ACHN (cell line): ENCODE results near the gene AKAP1.

Experiments
- DNase-seq: peaks from one replicate; pipeline ENCODE4 v3.0.0-alpha.2; 2015
- in situ Hi-C: cut with HindIII; loops from 2 replicates; pipeline ENCODE4 v1.10.0; 2017; ENCODE audit warnings: low sequenced_read_pairs, low pct_ligation_motif_present, low pct_unique_long_range_greater_than_20kb

The AKAP1 gene

DNA sequence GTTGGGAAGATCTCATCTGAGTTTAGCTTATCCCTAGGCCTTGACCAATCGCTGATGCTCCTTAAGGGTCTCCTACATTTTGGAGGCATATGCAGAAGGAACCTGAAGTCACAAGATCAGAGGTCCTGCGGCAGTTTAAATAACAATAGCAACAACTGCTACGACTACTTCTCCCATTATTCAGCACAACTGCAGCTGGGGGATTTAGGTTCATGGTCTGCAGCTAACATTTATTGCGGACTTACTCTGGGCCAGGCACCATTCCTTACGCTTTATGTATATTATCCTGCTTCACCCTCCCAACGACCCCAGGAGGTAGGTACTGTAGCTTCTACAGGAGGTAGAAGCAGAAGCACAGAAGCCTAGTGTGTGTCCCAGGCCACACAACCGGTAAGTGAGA, 59.5 kb downstream of the AKAP1 start:
- in situ Hi-C loops = no loop called here
- no peak for DNase-seq

DNA sequence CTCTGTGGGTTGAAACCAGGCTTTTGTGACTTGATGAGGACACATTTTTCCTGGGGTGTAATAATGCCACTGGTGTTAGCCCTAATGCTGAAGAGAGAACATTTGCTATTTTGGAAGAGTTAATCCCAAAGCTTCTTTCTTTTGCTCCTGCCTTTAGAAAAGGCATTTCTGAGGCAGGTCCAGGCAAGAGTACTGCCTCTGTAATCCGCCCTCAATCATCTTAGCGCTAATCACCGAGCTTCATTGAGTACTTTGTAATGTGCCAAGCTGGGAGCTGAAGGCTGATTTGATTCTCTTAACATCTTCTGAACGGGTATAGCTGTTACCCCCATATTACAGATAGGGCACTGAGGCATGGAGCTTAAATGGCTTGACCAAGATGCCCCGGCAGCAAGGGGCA, 60.3 kb downstream of the AKAP1 start:
- no peak for DNase-seq
- in situ Hi-C loops = no loop called here

DNA sequence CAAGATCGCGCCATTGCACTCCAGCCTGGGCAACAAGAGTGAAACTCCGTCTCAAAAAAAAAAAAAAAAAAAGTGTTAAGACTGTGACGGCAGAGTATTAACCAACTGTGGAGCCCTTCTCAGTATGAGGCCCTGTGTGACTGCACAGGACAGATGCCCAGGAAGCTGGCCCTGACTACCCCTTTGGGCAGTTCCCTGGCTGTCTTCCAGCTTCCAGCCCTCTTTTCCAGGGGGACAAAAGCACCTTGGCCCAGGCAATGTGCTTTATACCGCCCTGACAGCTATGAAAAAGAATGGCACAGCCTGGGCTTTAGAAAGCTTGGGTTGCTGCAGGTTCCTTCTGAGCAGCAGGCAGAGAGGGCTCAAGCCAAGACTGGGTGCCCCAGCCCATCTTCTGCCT, 61.2 kb downstream of the AKAP1 start:
- no peak for DNase-seq
- in situ Hi-C loops = no loop called here

DNA sequence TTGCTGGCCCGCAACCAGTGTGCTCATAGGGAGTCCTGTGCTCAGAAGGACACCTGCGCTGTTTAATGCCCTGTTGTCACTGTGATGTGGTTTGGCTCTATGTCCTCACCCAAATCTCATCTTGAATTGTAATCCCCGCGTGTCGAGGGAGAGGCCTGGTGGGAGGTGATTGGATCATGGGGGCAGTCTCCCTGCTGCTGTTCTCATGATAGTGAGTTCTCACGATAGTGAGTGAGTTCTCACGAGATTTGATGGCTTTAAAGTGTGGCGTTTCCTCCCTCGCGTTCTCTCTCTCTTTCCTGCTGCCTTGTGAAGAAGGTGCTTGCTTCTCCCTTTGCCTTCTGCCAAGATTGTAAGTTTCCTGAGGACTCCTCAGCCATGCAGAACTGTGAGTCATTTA, 66.8 kb downstream of the AKAP1 start:
- in situ Hi-C loops = no loop called here
- no peak for DNase-seq

DNA sequence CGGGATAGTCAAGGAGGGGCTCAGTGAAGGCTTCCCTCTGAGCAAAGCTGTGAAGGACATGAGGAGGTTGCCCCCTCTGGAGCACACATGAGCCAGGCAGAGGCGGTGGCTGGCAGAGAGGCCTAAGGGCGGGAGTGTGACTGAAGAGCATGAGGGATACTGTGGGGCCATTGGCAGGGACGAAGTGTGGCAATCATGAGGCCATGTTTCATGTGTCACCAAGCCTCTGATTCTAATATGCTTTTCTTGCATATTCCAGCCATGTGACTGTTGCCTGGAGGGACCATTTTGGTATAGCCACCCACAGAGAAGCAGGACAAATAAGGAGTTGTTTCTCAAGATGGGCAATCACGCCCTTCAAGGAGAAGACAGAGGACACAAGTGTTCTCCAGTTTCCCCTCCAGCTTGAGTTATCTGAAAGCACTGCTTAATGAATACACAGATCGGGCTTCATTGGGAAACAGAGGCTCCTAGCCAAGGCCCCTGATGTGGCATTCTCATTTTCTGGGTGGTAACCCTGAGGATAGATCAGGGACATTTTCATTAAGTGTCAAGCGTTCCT, 68.0 kb downstream of the AKAP1 start:
- in situ Hi-C loops = no loop called here
- DNase-seq = no peak

DNA sequence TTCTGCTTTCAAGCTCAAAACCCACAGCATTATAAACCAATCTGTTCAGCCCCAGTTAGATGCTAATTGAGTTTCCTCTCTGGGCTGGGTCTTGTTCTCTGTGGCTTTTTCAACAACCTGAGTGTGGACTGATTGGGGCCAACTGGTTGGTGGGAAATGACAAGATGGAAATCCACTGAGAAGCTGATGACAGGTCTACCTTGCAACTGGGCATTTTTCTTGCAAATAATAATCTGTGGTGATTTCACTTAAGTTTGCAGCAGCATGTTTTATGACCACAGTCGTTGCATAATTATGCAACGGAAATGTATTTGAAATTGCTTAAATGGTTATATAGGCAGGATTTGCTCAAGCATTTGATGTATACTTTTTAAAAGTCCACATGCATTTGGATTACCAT, 69.9 kb downstream of the AKAP1 start:
- DNase-seq = no peak
- in situ Hi-C loops = no loop called here

DNA sequence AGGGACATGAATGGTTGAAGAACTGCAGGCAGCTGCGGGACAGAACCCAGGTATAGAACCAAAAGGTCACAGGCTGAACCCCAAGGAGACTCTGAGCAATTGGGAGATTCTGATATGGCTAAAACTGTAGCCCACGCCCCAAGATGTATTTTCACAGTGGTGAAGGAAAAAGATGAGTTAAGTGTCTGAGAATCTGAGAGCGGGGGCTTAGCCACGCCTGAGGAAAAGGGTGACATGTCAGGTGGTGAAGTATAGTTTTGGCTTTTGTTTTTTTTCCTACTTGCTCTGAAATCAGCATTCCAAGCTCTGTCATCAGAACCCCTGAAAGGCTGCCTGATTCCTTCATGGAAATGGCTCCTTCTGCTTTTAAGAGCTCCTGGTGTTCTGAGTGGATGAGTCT, 73.3 kb downstream of the AKAP1 start:
- in situ Hi-C loops = no loop called here
- no peak for DNase-seq

DNA sequence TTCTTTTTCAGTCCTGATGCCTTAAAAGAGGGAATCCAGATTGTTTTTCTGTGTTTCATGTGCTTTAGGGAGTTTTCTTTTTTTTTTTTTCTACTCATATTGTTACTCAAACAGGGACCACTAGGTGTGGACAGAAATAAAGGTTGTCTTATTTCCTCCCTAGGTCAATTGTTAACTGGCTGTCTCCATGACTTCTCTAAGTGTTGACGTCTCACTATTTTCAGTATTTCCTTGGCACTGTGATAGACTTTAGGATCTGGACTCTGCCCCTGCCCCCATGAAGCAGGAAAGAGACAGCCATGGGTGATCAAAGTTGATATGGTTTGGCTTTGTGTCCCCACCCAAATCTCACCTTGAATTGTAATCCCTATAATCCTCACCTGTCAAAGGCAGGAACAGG, 73.7 kb downstream of the AKAP1 start:
- in situ Hi-C loops = no loop called here
- no peak for DNase-seq

DNA sequence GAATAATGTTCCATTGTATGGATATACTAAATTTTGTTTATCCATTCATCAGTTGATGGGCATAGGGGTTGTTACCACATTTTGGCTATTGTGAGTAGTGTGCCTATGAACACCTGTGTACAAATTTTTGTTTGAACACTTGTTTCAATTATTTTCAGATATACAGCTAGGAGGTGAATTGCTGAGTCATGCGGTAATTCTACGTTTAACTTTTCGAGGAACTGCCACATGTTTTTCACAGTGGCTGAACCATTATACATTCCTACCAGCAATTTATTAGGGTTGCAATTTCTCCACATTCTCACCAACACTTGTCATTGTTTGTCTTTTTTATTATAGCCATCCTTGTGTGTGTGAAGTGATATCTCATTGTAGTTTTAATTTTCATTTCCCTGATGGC, 75.6 kb downstream of the AKAP1 start:
- in situ Hi-C loops = no loop called here
- DNase-seq = no peak

DNA sequence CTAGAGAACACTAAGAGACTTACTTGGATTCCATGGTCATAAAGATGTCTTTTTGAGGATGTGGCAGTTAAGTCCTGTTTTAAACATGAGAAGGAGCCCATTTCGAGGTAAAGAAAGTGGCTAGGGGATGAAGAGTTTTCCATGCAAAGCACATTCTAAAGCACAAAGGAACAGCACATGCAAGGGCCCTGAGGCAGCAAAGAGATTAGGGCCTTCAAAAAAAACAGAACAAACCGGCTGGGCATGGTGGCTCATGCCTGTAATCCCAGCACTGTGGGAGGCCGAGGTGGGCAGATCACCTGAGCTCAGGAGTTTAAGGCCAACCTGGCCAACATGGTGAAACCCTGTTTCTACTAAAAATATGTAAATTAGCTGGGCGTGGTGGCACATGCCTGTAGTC, 79.8 kb downstream of the AKAP1 start:
- DNase-seq = no peak
- in situ Hi-C loops = no loop called here

DNA sequence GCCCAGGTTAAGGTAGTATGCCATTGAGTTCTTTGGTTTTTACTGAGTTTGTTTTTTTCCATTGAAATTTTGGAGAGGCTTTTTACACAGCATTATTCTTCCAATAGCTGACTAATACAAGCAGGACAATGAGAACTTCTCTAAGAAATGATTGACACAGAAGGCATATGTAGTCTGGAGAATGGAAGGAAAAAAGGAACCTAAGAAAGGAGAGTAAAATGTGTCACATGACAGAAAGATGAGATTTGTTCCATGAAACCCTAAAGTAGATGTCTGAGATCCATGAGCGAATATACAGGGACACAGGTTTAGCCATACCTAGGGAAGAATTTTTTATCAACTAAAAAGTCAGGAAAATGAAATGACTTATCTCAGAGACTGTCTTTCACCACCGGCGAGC, 80.7 kb downstream of the AKAP1 start:
- in situ Hi-C loops = no loop called here

DNA sequence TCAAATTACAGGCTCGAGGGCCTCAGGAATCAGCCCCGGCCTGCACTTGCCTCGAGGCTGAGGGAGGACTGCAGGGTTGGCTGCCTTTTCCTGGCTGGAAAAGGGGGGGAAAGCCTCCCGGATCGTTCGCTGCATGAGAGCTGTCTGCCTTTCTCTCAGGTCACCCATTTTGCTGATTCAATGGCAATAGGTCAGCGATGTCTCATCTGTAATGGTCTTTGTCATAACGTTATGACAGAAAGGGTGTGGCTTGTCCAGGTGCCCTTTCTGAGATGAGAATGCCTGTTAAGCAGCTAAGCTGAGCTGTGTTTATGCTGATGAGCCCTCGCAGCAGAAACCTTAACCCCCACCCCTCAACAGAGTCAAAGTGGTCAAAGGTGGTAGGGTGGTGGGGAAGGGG, 81.8 kb downstream of the AKAP1 start:
- DNase-seq = no peak
- in situ Hi-C loops = no loop called here

More for the DNA sequence above, 80.7 kb downstream of the AKAP1 start:
- no peak for DNase-seq

DNA sequence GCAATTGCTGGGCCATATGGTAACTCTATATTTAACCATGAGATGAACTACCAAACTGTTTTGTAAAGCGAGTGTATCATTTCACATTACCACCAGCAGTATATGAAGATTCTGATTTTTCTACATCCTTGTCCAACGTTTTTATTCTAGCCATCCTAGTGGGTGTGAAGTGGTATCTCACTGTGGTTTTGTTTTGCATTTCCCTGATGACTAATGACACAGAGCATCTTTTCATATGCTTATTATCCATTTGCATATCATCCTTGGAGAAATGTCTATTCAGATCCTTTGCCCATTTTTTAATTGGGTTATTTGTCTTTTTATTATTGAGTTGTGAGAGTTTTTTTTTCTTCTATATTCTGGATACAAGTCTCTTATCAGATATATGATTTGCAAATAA, 83.6 kb downstream of the AKAP1 start:
- no peak for DNase-seq
- in situ Hi-C loops = no loop called here

DNA sequence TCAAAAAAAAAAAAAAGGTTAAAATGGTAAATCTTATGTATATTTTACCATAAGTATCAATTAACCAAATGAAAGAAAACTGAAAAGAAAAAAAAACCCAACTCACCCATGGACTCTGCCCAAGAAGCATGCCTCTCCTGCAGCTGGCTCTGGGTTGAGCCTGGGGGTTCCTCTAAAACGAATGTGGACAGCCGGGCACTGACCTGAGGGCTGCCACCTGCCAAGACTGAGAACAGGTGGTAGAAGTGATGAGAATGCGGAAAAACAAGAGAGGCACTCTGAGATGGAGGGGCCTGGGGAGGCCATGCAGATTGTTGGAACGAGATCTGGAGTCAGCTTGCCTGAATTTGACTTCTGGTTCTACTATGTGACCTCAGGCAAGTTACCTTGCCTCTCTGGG, 85.8 kb downstream of the AKAP1 start:
- in situ Hi-C loops = no loop called here
- DNase-seq = no peak
